Renal cortex interstitium (tissue), 11 donors: Measurements from ENCODE around the gene ZNF41. TPM values are rescaled to one million over a fixed set of nuclear protein-coding genes. Genes with fewer than 3 reads are reported as not detected.
A peak's percentile ranks its signal among the peaks of the same experiment; 100 is the strongest.
"Not testable (repeated sequence)": the region's sequence is repeated elsewhere in the genome, so short reads cannot be mapped to it uniquely, and the experiment has no call there.

Source experiments
- DNase-seq, 11 donors: peaks; one replicate each; pipeline ENCODE4 v3.0.0-alpha.2; 2013; ENCODE audit warnings: low read depth in 9 of 11, low spot score in 4 of 11; ENCODE audit errors: extremely low read depth in 1 of 11
- polyA plus RNA-seq, 3 donors: library from polyadenylated mRNA; unstranded; fragments of 120-200 nt; gene quantifications; one replicate each; pipeline ENCODE4 v1.2.1, GENCODE V29; 2013; ENCODE audit not compliant: insufficient read length in 3 of 3

ZNF41 gene
- polyA plus RNA-seq, 3 donors = 11.6 to 13.1 (median 12.9) TPM

GRCh38 chrX:47500554-47500953 is 17.5 kb upstream of the ZNF41 start:
- DNase-seq = no peak

- no peak for DNase-seq
Measured at GRCh38 chrX:47499293-47499692, 16.3 kb upstream of the ZNF41 start.

GRCh38 chrX:47498411-47498810 is 15.4 kb upstream of the ZNF41 start:
- DNase-seq = no peak

GRCh38 chrX:47497271-47497888 is 14.4 kb upstream of the ZNF41 start:
- DNase-seq = no peak

DNA sequence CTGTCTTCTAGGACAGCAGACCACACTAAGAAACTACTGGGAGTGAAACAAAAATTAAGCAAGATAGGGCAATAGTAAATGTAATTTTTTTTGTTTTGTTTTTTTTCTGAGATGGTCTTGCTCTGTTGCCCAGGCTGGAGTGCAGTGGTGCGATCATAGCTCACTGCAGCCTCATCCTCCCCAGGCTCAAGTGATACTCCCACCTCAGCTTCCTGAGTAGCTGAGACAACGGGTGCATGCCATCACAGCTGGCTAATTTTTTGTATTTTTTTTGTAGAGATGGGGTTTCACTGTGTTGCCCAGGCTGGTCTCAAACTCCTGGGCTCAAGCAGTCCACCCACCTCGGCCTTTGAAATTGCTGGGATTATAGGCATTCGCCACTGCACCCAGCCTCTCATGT is 9.1 kb upstream of the ZNF41 start:
- DNase-seq = not testable (repeated sequence)

DNA sequence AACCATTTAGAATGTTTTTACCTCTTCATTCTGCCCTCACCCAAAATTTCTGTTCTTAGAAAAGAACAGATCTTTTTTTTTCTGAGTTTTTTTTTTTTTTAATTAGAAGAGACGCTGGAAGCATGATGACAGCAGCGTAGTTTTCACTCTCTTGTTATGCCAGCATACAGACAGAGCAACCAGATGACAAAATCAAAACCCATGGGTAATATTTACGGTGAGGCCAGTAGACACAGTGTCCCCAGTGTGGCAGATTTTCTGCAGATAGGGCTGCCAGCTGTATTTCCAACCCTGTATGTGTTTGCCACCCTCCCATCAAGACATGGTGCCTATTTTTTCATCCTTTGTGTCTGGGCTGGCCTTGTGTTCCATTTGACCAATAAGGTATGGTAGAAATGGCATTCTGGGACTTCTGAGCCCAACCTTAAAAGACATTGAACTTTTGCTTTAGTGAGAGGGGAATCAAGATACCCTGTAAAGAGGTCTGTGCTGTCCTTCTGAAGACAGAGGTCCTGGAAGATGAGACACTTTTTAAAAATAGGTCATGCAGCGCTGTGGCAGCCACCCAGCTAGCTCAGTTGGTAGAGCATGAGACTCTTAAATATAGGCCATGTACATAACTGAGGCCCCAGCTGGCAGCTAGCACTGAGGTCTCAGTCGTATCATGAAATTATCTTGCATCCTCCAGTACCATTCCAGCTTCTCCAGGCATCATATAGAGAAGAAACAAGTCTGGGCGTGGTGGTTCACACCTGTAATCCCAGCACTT is 6.7 kb upstream of the ZNF41 start:
- DNase-seq = no peak

GRCh38 chrX:47484885-47485284 is 1.9 kb upstream of the ZNF41 start:
- no peak for DNase-seq

- DNase-seq = peak in 6 of 11 donors; percentile 15 to 37 (median 26)
Measured at GRCh38 chrX:47483306-47484268, 565 bp upstream of the ZNF41 start.

GRCh38 chrX:47482065-47482511 is 934 bp downstream of the ZNF41 start:
- no peak for DNase-seq

DNA sequence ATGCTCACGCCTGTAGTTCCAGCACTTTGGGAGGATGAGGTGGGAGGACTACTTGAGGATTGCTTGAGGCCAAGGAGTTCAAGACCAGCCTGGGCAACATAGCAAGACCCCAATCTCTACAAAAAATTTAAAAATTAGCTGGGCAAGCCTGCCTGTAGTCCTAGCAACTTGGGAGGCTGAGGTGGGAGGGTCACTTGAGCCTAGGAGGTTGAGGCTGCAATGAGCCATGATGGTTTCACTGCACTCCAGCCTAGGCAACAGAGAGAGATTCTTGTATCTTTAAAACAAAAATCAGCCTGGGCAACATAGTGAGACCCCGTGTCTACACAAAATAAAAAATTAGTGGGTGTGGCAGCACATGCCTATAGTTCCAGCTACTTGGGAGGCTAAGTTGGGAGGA is 1.9 kb downstream of the ZNF41 start:
- DNase-seq = no peak

- DNase-seq = no peak
Measured at GRCh38 chrX:47480576-47480975, 2.4 kb downstream of the ZNF41 start.

DNA sequence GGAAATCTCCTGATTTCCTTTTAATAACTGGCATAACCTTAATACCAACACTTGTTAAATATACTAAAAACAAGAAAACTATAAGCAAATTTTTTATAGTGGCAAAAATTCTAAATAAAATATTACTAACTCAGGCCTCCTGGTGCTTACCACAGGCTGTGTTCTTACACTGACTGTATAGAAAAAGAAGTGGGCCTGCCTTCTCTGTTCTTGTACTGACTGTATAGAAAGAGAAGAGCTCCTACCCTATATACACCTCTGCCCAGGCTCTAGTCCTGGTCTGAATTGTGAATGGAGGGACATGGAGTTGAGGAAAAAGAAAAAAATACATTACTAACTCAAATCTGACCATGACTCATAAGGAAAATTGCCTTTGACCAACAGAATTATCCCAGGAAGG is 7.5 kb downstream of the ZNF41 start:
- DNase-seq = no peak

DNA sequence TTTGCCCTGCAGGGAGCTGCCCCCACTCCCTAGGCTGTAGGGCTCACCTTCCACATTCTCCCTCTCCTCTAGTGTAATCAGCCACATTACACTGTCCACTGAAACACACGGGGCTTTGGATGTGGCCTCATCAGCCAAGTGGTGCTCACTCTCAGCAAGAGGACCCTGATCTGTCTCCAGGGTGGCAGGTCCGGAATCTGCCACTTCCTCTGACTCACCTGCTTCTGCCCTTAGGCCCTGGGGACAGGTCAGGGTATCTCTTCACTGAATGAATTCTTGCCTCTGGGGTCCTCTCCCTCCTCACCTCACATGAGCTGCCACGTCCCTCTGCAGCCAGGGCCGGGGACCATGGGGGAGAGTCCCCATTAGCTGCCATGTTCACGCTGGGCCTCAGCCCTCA is 15.9 kb downstream of the ZNF41 start:
- no peak for DNase-seq

- DNase-seq = no peak
Measured at GRCh38 chrX:47460561-47460960, 22.5 kb downstream of the ZNF41 start.

- no peak for DNase-seq
Measured at GRCh38 chrX:47458528-47458927, 24.5 kb downstream of the ZNF41 start.

- DNase-seq = no peak
Measured at GRCh38 chrX:47456080-47456479, 26.9 kb downstream of the ZNF41 start.

- DNase-seq = no peak
Measured at GRCh38 chrX:47452112-47452511, 30.9 kb downstream of the ZNF41 start.

GRCh38 chrX:47448165-47448806 is 34.7 kb downstream of the ZNF41 start:
- DNase-seq = no peak

DNA sequence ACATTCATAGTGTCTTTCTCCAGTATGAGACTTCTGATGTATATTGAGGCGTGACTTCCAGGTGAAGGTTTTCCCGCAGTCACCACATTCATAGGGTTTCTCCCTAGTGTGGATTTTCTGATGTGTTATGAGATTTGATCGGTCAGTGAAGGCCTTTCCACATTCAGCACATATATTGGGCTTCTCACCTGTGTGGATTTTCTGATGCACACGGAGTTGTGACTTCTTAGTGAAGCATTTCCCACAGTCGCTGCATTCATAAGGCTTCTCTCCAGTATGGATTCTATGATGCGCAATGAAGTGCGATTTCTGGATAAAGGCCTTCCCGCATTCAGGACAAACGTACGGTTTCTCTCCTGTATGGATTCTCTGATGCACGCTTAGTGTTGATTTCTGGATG is 35.4 kb downstream of the ZNF41 start:
- DNase-seq = no peak
